ENCODE data around the gene FBN3.

- TF ChIP-seq CTCF (IDR thresholded peaks at IDR 0.05) (no peak), POLR2A (IDR thresholded peaks at IDR 0.05) (no peak)
Observed at GRCh38 chr19:8020681-8021080, 128.7 kb downstream of the FBN3 start.
